ENCODE data around the gene KIF26B.
"Not testable (repeated sequence)": the region's sequence is repeated elsewhere in the genome, so short reads cannot be mapped to it uniquely, and the experiment has no call there.

Gene KIF26B

GRCh38 chr1:245666412-245666811, 511.6 kb downstream of the KIF26B start:
- Histone ChIP-seq H3K4me3 (ENCODE audit: insufficient read depth, low read length, poor library complexity, severe bottlenecking) (no peak overlapping the region), H3K79me2 (ENCODE audit: insufficient read depth, low read length) (no peaks in the 10 kb centered on the region), H3K9me3 (ENCODE audit: insufficient read depth, low read length) (no peaks in the 10 kb centered on the region), H2AFZ (ENCODE audit: low read depth, low read length, severe bottlenecking) (no peak overlapping the region), H3K4me2 (ENCODE audit: low read depth, low read length, poor library complexity, severe bottlenecking) (no peak overlapping the region), H3K27me3 (ENCODE audit: low read length) (no peaks in the 10 kb centered on the region), H4K20me1 (ENCODE audit: low read depth, low read length) (no peaks in the 10 kb centered on the region), H3K27ac (ENCODE audit: low read depth, low read length) (no peak overlapping the region), H3K36me3 (ENCODE audit: low read length) (no peaks in the 10 kb centered on the region), H3F3A (ENCODE audit: insufficient read depth) (no peaks in the 10 kb centered on the region), H3K9me2 (replicated peaks; ENCODE audit: insufficient read depth, low read length) (no peaks in the 10 kb centered on the region), H3K9ac (ENCODE audit: low read length) (no peak overlapping the region)
- TF ChIP-seq EZH2phosphoT487 (conservative IDR thresholded peaks at IDR 0.05; ENCODE audit: low read length) (no peak), CTCF (IDR thresholded peaks at IDR 0.05; ENCODE audit: insufficient read depth, low read length, poor library complexity, severe bottlenecking) (no peak)

- Histone ChIP-seq H3F3A (ENCODE audit: insufficient read depth) (no peaks in the 10 kb centered on the region), H3K36me3 (ENCODE audit: low read length) (no peaks in the 10 kb centered on the region), H3K9me3 (ENCODE audit: insufficient read depth, low read length) (no peaks in the 10 kb centered on the region), H3K27ac (ENCODE audit: low read depth, low read length) (no peak overlapping the region), H4K20me1 (ENCODE audit: low read depth, low read length) (no peaks in the 10 kb centered on the region), H3K4me3 (ENCODE audit: insufficient read depth, low read length, poor library complexity, severe bottlenecking) (no peak overlapping the region), H3K79me2 (ENCODE audit: insufficient read depth, low read length) (no peaks in the 10 kb centered on the region), H3K9me2 (replicated peaks; ENCODE audit: insufficient read depth, low read length) (no peaks in the 10 kb centered on the region), H3K4me2 (ENCODE audit: low read depth, low read length, poor library complexity, severe bottlenecking) (no peak overlapping the region), H2AFZ (ENCODE audit: low read depth, low read length, severe bottlenecking) (no peak overlapping the region), H3K27me3 (ENCODE audit: low read length) (no peaks in the 10 kb centered on the region), H3K9ac (ENCODE audit: low read length) (no peak overlapping the region)
- TF ChIP-seq CTCF (IDR thresholded peaks at IDR 0.05; ENCODE audit: insufficient read depth, low read length, poor library complexity, severe bottlenecking): no peak
- no peak for TF ChIP-seq EZH2phosphoT487 (conservative IDR thresholded peaks at IDR 0.05; ENCODE audit: low read length)
Observed at GRCh38 chr1:245671349-245671748, 516.6 kb downstream of the KIF26B start.

GRCh38 chr1:245671966-245672767, 517.4 kb downstream of the KIF26B start:
- H3K27ac ChIP-seq (ENCODE audit: low read depth, low read length): no peak overlapping the region
- no peaks in the 10 kb centered on the region for H3K9me3 ChIP-seq (ENCODE audit: insufficient read depth, low read length)
- no peak for TF ChIP-seq CTCF (IDR thresholded peaks at IDR 0.05; ENCODE audit: insufficient read depth, low read length, poor library complexity, severe bottlenecking)
- TF ChIP-seq EZH2phosphoT487 (conservative IDR thresholded peaks at IDR 0.05; ENCODE audit: low read length): no peak
- no peak overlapping the region for H3K4me3 ChIP-seq (ENCODE audit: insufficient read depth, low read length, poor library complexity, severe bottlenecking)
- H4K20me1 ChIP-seq (ENCODE audit: low read depth, low read length): no peaks in the 10 kb centered on the region
- H3K27me3 ChIP-seq (ENCODE audit: low read length): no peaks in the 10 kb centered on the region
- no peaks in the 10 kb centered on the region for H3F3A ChIP-seq (ENCODE audit: insufficient read depth)
- H3K4me2 ChIP-seq (ENCODE audit: low read depth, low read length, poor library complexity, severe bottlenecking): no peak overlapping the region
- H3K9ac ChIP-seq (ENCODE audit: low read length): no peak overlapping the region
- no peak overlapping the region for H2AFZ ChIP-seq (ENCODE audit: low read depth, low read length, severe bottlenecking)
- H3K79me2 ChIP-seq (ENCODE audit: insufficient read depth, low read length): no peaks in the 10 kb centered on the region
- H3K36me3 ChIP-seq (ENCODE audit: low read length): no peaks in the 10 kb centered on the region
- H3K9me2 ChIP-seq (replicated peaks; ENCODE audit: insufficient read depth, low read length): no peaks in the 10 kb centered on the region

GRCh38 chr1:245672836-245673656, 518.3 kb downstream of the KIF26B start:
- not testable (repeated sequence) for H4K20me1 ChIP-seq (ENCODE audit: low read depth, low read length); H3K4me3 ChIP-seq (ENCODE audit: insufficient read depth, low read length, poor library complexity, severe bottlenecking); H3K9me2 ChIP-seq (replicated peaks; ENCODE audit: insufficient read depth, low read length); H3K27me3 ChIP-seq (ENCODE audit: low read length); H3K36me3 ChIP-seq (ENCODE audit: low read length); H2AFZ ChIP-seq (ENCODE audit: low read depth, low read length, severe bottlenecking); H3K9me3 ChIP-seq (ENCODE audit: insufficient read depth, low read length); H3K9ac ChIP-seq (ENCODE audit: low read length); H3F3A ChIP-seq (ENCODE audit: insufficient read depth); H3K27ac ChIP-seq (ENCODE audit: low read depth, low read length); H3K79me2 ChIP-seq (ENCODE audit: insufficient read depth, low read length); H3K4me2 ChIP-seq (ENCODE audit: low read depth, low read length, poor library complexity, severe bottlenecking)

Data from SU-DHL-6 (cell line).